IMR-90 (cell line): ENCODE measurements around the gene CDH1. TPM values are rescaled to one million over a fixed set of nuclear protein-coding genes. Genes with fewer than 3 reads are reported as not detected.

Experiments used
- ATAC-seq: fragments of 200-7000 bp; cut with Tn5 transposase; 2 replicates; pipeline ENCODE4 v1.9.1; 2020; ENCODE audit warnings: low read depth, mild to moderate bottlenecking, moderate library complexity
- BruUV-seq: library from RNA; stranded (reverse); fragments of 400-500 nt; replicated peaks from 2 replicates; lab custom pipeline; 2021; lab: Mats Ljungman, UMichigan
- CTCF ChIA-PET: fragments of 300-600 bp; formaldehyde crosslinking; extraction: SDS; loops from one replicate; lab custom pipeline; 2021; ENCODE audit warnings: antibody characterized with exemption; lab: Yijun Ruan, JAX
- POLR2A ChIA-PET: fragments of 300-600 bp; sonication (Branson Sonifier 250); formaldehyde crosslinking; loops from one replicate; lab custom pipeline; 2022; ENCODE audit warnings: antibody characterized with exemption; ENCODE audit not compliant: unreplicated experiment; lab: Charles Lee
- DNase-seq: peaks from one replicate; pipeline ENCODE4 v3.0.0; 2013
- H2AFZ ChIP-seq: replicated peaks from 2 replicates; pipeline ENCODE3; 2013; ENCODE audit warnings: low read length, mild to moderate bottlenecking; ENCODE audit not compliant: poor library complexity
- H2AK5ac ChIP-seq: 2 replicates; pipeline ENCODE4 v1.6.1; 2013; ENCODE audit warnings: low read depth, low read length, inconsistent platforms
- H2AK9ac ChIP-seq: replicated peaks from 2 replicates; pipeline ENCODE3; 2013; ENCODE audit warnings: mild to moderate bottlenecking, low read depth, low read length, moderate library complexity; ENCODE audit not compliant: poor library complexity
- H2BK120ac ChIP-seq: 2 replicates; pipeline ENCODE4 v1.6.1; 2013; ENCODE audit warnings: low read depth, low read length, inconsistent platforms
- H2BK15ac ChIP-seq: 3 replicates; pipeline ENCODE4 v1.6.1; 2013; ENCODE audit warnings: low read depth, low read length, inconsistent platforms
- H2BK20ac ChIP-seq: 2 replicates; pipeline ENCODE4 v1.6.1; 2013; ENCODE audit warnings: low read depth, mild to moderate bottlenecking, inconsistent platforms, low read length, moderate library complexity
- H2BK5ac ChIP-seq: 2 replicates; pipeline ENCODE4 v1.6.1; 2013; ENCODE audit warnings: mild to moderate bottlenecking, low read depth, low read length, inconsistent platforms; ENCODE audit not compliant: poor library complexity, severe bottlenecking
- H3K14ac ChIP-seq: replicated peaks from 2 replicates; pipeline ENCODE4 v1.6.1; 2013; ENCODE audit warnings: low read depth, low read length, inconsistent platforms
- H3K18ac ChIP-seq: 2 replicates; pipeline ENCODE4 v1.6.1; 2013; ENCODE audit warnings: low read depth, low read length, control low read depth
- H3K23ac ChIP-seq: 2 replicates; pipeline ENCODE4 v1.6.1; 2013; ENCODE audit warnings: low read depth, low read length, inconsistent platforms
- H3K27ac ChIP-seq: 2 replicates; pipeline ENCODE4 v1.5.1; 2013; ENCODE audit warnings: mild to moderate bottlenecking, control low read depth, low read length; ENCODE audit not compliant: insufficient read depth
- H3K27me3 ChIP-seq: 2 replicates; pipeline ENCODE4 v1.6.1; 2013; ENCODE audit warnings: low read length; ENCODE audit not compliant: control insufficient read depth, insufficient read depth
- H3K36me3 ChIP-seq: 2 replicates; pipeline ENCODE4 v1.6.1; 2013; ENCODE audit warnings: low read length, mixed read lengths; ENCODE audit not compliant: control insufficient read depth, insufficient read depth
- H3K4ac ChIP-seq: 2 replicates; pipeline ENCODE4 v1.6.1; 2013; ENCODE audit warnings: low read depth, low read length, inconsistent platforms
- H3K4me1 ChIP-seq: 2 replicates; pipeline ENCODE4 v1.6.1; 2013; ENCODE audit warnings: low read length, mixed read lengths; ENCODE audit not compliant: control insufficient read depth, insufficient read depth
- H3K4me2 ChIP-seq: 2 replicates; pipeline ENCODE4 v1.6.1; 2013; ENCODE audit warnings: low read depth, mild to moderate bottlenecking, control low read depth, low read length, moderate library complexity
- H3K4me3 ChIP-seq: 2 replicates; pipeline ENCODE4 v1.5.1; 2013; ENCODE audit warnings: low read depth, mild to moderate bottlenecking, control low read depth, low read length, moderate library complexity; ENCODE audit not compliant: insufficient read depth
- H3K56ac ChIP-seq: 2 replicates; pipeline ENCODE4 v1.6.1; 2013; ENCODE audit warnings: low read length, inconsistent platforms; ENCODE audit not compliant: insufficient read depth; ENCODE audit errors: extremely low read depth
- H3K79me1 ChIP-seq, 2 experiments: 2 replicates each; pipeline ENCODE4 v1.6.1; 2013; ENCODE audit warnings: low read length in 2 of 2, inconsistent platforms in 1 of 2, low read depth in 1 of 2
- H3K9ac ChIP-seq: 2 replicates; pipeline ENCODE4 v1.6.1; 2013; ENCODE audit warnings: low read depth, low read length, control low read depth
- H3K9me1 ChIP-seq: 2 replicates; pipeline ENCODE4 v1.6.1; 2013; ENCODE audit warnings: low read length, inconsistent platforms; ENCODE audit not compliant: insufficient read depth
- H3K9me3 ChIP-seq: 2 replicates; pipeline ENCODE4 v1.6.1; 2013; ENCODE audit warnings: low read length; ENCODE audit not compliant: control insufficient read depth, insufficient read depth
- H4K20me1 ChIP-seq: 2 replicates; pipeline ENCODE4 v1.6.1; 2013; ENCODE audit warnings: low read length, inconsistent platforms; ENCODE audit not compliant: insufficient read depth
- H4K5ac ChIP-seq: 2 replicates; pipeline ENCODE4 v1.6.1; 2013; ENCODE audit warnings: mild to moderate bottlenecking, low read depth, low read length, control low read depth
- H4K8ac ChIP-seq, 2 experiments: 2 replicates each; pipeline ENCODE4 v1.6.1; 2013; ENCODE audit warnings: low read depth in 2 of 2, low read length in 2 of 2, control low read depth in 1 of 2, inconsistent platforms in 1 of 2
- H4K91ac ChIP-seq: 2 replicates; pipeline ENCODE4 v1.6.1; 2013; ENCODE audit warnings: low read depth, low read length, inconsistent platforms; ENCODE audit not compliant: insufficient read depth
- BHLHE40 ChIP-seq: fragments of 150-350 bp; IDR thresholded peaks from 2 replicates; pipeline ENCODE4 v1.6.1; 2016; ENCODE audit warnings: mild to moderate bottlenecking, low read depth, low read length
- CEBPB ChIP-seq: IDR thresholded peaks from 2 replicates; pipeline ENCODE4 v1.6.1; 2012; ENCODE audit warnings: low read depth, low read length, improper control_type of control experiment
- FOS ChIP-seq: fragments of 150-350 bp; IDR thresholded peaks from 2 replicates; pipeline ENCODE4 v1.6.1; 2016; ENCODE audit warnings: low read depth, low read length
- MAFK ChIP-seq: IDR thresholded peaks from 2 replicates; pipeline ENCODE4 v1.6.1; 2012; ENCODE audit warnings: low read depth, low read length, improper control_type of control experiment
- MXI1 ChIP-seq: IDR thresholded peaks from 2 replicates; pipeline ENCODE4 v1.6.1; 2012; ENCODE audit warnings: low read depth, mild to moderate bottlenecking, low read length, moderate library complexity, borderline replicate concordance
- POLR2A ChIP-seq: IDR thresholded peaks from 2 replicates; pipeline ENCODE4 v1.6.1; 2012; ENCODE audit warnings: mild to moderate bottlenecking, low read depth, low read length
- RAD21 ChIP-seq: IDR thresholded peaks from 2 replicates; pipeline ENCODE4 v1.6.1; 2012; ENCODE audit warnings: low read length, improper control_type of control experiment
- SMC3 ChIP-seq: fragments of 150-350 bp; IDR thresholded peaks from 2 replicates; pipeline ENCODE4 v1.6.1; 2016; ENCODE audit warnings: low read depth, mild to moderate bottlenecking, antibody characterized with exemption, low read length, moderate library complexity
- WGBS, 2 experiments: methylation state at CpG; one replicate each; pipeline versions ENCODE4 v1.1.5 to v1.1.7; 2013; ENCODE audit warnings: missing lambda C conversion rate in 2 of 2; ENCODE audit not compliant: insufficient read length in 1 of 2; ENCODE audit errors: extremely low coverage in 2 of 2; 5-methylcytosine and 5-hydroxymethylcytosine counted together
- dilution Hi-C: fragments of 300-500 bp; cut with HindIII; formaldehyde crosslinking; loops from one replicate; pipeline ENCODE4 v1.14.3; 2018; ENCODE audit warnings: low sequenced_read_pairs; ENCODE audit not compliant: unreplicated experiment
- in situ Hi-C: fragments of 300-500 bp; cut with MboI; formaldehyde crosslinking; loops from 3 replicates; pipeline ENCODE4 v1.14.3; 2019; ENCODE audit warnings: low sequenced_read_pairs, inconsistent platforms, mixed read lengths
- intact Hi-C: fragments of 100-400 bp; cut with micrococcal nuclease; formaldehyde crosslinking; loops from 2 replicates; pipeline ENCODE4 v1.10.0; 2022
- polyA plus RNA-seq, 3 experiments: library from polyadenylated mRNA; depleted of rRNA; stranded (reverse); fragments of >200 nt; gene quantifications; 2 replicates each; pipeline ENCODE4 v1.2.3, GENCODE V29; 2012; ENCODE audit warnings: low replicate concordance in 1 of 3
- total RNA-seq: library from RNA; depleted of rRNA; stranded (reverse); fragments of >200 nt; gene quantifications from 2 replicates; pipeline ENCODE4 v1.2.3, GENCODE V29; 2012
- TF ChIP-seq, protein P1 (sequence below): fragments of 150-350 bp; IDR thresholded peaks from 2 replicates; pipeline ENCODE4 v1.6.1; 2017; ENCODE audit warnings: mild to moderate bottlenecking, antibody characterized with exemption, low read length, low read depth
- TF ChIP-seq, protein P2 (sequence below): conservative IDR thresholded peaks from 2 replicates; pipeline ENCODE4 v1.5.1; 2012; ENCODE audit warnings: mild to moderate bottlenecking, low read depth, low read length, improper control_type of control experiment
- TF ChIP-seq, protein P3 (sequence below): fragments of 150-350 bp; IDR thresholded peaks from 2 replicates; pipeline ENCODE4 v1.6.1; 2016; ENCODE audit warnings: low read depth, mild to moderate bottlenecking, low read length, moderate library complexity, borderline replicate concordance

Gene CDH1
- total and polyA plus RNA-seq, 2 of the 4 experiments (the other 2 are of a cell fraction), result under 0.01 TPM; not detected in 1

DNA sequence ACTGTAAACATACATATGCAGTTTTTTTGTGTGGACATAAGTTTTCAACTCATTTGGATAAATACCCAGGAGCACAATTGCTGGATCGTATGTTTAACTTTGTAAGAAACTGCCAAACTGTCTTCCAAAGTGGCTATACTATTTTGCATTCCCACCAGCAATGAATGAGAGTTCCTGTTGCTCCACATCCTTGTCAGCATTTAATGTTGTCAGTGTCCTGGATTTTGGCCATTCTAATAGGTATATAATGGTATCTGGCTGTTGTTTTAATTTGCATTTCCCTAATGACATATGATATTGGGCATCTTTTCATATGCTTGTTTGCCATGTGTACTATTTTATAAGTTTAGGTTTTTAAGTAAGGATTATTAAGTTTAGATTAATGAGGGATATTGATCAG, 120.4 kb downstream of the CDH1 start:
- no peak overlapping the region for H3K14ac ChIP-seq
- no peak overlapping the region for H2BK5ac ChIP-seq
- CTCF ChIA-PET, result no interaction called here
- POLR2A ChIA-PET, result no interaction called here
- H2AK9ac ChIP-seq, result no peak overlapping the region
- H3K4me1 ChIP-seq, result no peaks in the 10 kb centered on the region
- H4K91ac ChIP-seq, result no peak overlapping the region
- no CpG with 5 or more reads among the region's 1 CpG for WGBS, 2 experiments
- no peak overlapping the region for H2AFZ ChIP-seq
- no peaks in the 10 kb centered on the region for H3K27me3 ChIP-seq
- H3K36me3 ChIP-seq, result peaks cover 3% of the 10 kb centered on the region
- no peak overlapping the region for H2BK20ac ChIP-seq
- no peak overlapping the region for H4K5ac ChIP-seq
- 0 out of 2 replicates have a peak, but pooled peaks cover 3% of the 10 kb centered on the region for H3K9me1 ChIP-seq
- no peak overlapping the region for H3K23ac ChIP-seq
- ATAC-seq (no peak), DNase-seq (no peak)
- H3K4ac ChIP-seq, result no peak overlapping the region
- no peak for TF ChIP-seq FOS
- no peak for TF ChIP-seq BHLHE40
- TF ChIP-seq, protein P1, sequence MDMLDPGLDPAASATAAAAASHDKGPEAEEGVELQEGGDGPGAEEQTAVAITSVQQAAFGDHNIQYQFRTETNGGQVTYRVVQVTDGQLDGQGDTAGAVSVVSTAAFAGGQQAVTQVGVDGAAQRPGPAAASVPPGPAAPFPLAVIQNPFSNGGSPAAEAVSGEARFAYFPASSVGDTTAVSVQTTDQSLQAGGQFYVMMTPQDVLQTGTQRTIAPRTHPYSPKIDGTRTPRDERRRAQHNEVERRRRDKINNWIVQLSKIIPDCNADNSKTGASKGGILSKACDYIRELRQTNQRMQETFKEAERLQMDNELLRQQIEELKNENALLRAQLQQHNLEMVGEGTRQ, result no peak
- no peak for TF ChIP-seq CEBPB
- no peak for TF ChIP-seq SMC3
- TF ChIP-seq MAFK, result no peak
- no peak for TF ChIP-seq MXI1
- TF ChIP-seq, protein P2, sequence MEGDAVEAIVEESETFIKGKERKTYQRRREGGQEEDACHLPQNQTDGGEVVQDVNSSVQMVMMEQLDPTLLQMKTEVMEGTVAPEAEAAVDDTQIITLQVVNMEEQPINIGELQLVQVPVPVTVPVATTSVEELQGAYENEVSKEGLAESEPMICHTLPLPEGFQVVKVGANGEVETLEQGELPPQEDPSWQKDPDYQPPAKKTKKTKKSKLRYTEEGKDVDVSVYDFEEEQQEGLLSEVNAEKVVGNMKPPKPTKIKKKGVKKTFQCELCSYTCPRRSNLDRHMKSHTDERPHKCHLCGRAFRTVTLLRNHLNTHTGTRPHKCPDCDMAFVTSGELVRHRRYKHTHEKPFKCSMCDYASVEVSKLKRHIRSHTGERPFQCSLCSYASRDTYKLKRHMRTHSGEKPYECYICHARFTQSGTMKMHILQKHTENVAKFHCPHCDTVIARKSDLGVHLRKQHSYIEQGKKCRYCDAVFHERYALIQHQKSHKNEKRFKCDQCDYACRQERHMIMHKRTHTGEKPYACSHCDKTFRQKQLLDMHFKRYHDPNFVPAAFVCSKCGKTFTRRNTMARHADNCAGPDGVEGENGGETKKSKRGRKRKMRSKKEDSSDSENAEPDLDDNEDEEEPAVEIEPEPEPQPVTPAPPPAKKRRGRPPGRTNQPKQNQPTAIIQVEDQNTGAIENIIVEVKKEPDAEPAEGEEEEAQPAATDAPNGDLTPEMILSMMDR, result no peak
- no peak for TF ChIP-seq RAD21
- TF ChIP-seq POLR2A, result no peak
- TF ChIP-seq, protein P3, sequence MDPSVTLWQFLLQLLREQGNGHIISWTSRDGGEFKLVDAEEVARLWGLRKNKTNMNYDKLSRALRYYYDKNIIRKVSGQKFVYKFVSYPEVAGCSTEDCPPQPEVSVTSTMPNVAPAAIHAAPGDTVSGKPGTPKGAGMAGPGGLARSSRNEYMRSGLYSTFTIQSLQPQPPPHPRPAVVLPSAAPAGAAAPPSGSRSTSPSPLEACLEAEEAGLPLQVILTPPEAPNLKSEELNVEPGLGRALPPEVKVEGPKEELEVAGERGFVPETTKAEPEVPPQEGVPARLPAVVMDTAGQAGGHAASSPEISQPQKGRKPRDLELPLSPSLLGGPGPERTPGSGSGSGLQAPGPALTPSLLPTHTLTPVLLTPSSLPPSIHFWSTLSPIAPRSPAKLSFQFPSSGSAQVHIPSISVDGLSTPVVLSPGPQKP, result no peak
- no peak overlapping the region for H3K27ac ChIP-seq
- intact Hi-C loops (no loop called here), in situ Hi-C loops (no loop called here), dilution Hi-C loops (no loop called here)
- peaks cover 14 to 19% of the 10 kb centered on the region in 2 experiments; a peak in 3 of 4 replicates for H3K79me1 ChIP-seq
- no peaks in the 10 kb centered on the region for H4K20me1 ChIP-seq
- no peak overlapping the region for H2AK5ac ChIP-seq
- no peak overlapping the region for H4K8ac ChIP-seq
- no TSS peak for BruUV-seq
- no peak overlapping the region for H2BK120ac ChIP-seq
- no peak overlapping the region for H2BK15ac ChIP-seq
- H3K9me3 ChIP-seq, result no peaks in the 10 kb centered on the region
- H3K18ac ChIP-seq, result no peak overlapping the region
- no peak overlapping the region for H3K4me2 ChIP-seq
- H3K4me3 ChIP-seq, result no peak overlapping the region
- no peak overlapping the region for H3K56ac ChIP-seq
- H3K9ac ChIP-seq, result no peak overlapping the region
